HAP-1 (cell line): Measurements from ENCODE around the gene NOTCH1.
"Not testable (repeated sequence)": the region's sequence is repeated elsewhere in the genome, so short reads cannot be mapped to it uniquely, and the experiment has no call there.

Experiments
- DNase-seq, 2 experiments: peaks; one replicate each; pipeline ENCODE4 v3.0.0-alpha.2; 2016 to 2020; ENCODE audit warnings: low spot score in 2 of 2
- H3K27me3 ChIP-seq: fragments of 250-450 bp; sonication (Bioruptor Pico); 2 replicates; pipeline ENCODE4 v1.5.1; 2020; ENCODE audit warnings: low read depth, mild to moderate bottlenecking, moderate library complexity
- H3K36me3 ChIP-seq: fragments of 250-450 bp; sonication (Bioruptor Pico); replicated peaks from 2 replicates; pipeline ENCODE4 v1.5.1; 2020; ENCODE audit warnings: mild to moderate bottlenecking
- H3K4me1 ChIP-seq: fragments of 250-450 bp; sonication (Bioruptor Pico); 2 replicates; pipeline ENCODE4 v1.5.1; 2020; ENCODE audit warnings: mild to moderate bottlenecking
- H3K4me3 ChIP-seq: fragments of 250-450 bp; sonication (Bioruptor Pico); 2 replicates; pipeline ENCODE4 v1.5.1; 2020; ENCODE audit warnings: mild to moderate bottlenecking, moderate library complexity
- H3K9me3 ChIP-seq: fragments of 250-450 bp; sonication (Bioruptor Pico); 2 replicates; pipeline ENCODE4 v1.5.1; 2020; ENCODE audit warnings: mild to moderate bottlenecking, moderate library complexity
- in situ Hi-C: fragments of 300-500 bp; cut with MboI; formaldehyde crosslinking; loops from 3 replicates; pipeline ENCODE4 v1.14.3; 2020; ENCODE audit warnings: low sequenced_read_pairs, inconsistent platforms, mixed read lengths

The NOTCH1 gene

GRCh38 chr9:136564379-136564988 lies 18.6 kb upstream of the NOTCH1 start:
- H3K9me3 ChIP-seq = peaks cover 14% of the 10 kb centered on the region; the same call in 1 of the 2 replicates
- H3K36me3 ChIP-seq = no peaks in the 10 kb centered on the region
- in situ Hi-C loops = no loop called here
- no peaks in the 10 kb centered on the region for H3K27me3 ChIP-seq
- DNase-seq = no peak
- peaks cover 4% of the 10 kb centered on the region; the same call in 1 of the 2 replicates for H3K4me1 ChIP-seq
- no peak overlapping the region for H3K4me3 ChIP-seq

GRCh38 chr9:136563646-136564325 lies 17.9 kb upstream of the NOTCH1 start:
- no peak overlapping the region for H3K4me3 ChIP-seq
- no peak for DNase-seq
- H3K36me3 ChIP-seq = no peaks in the 10 kb centered on the region
- peaks cover 4% of the 10 kb centered on the region; the same call in 1 of the 2 replicates for H3K4me1 ChIP-seq
- H3K27me3 ChIP-seq = no peaks in the 10 kb centered on the region
- in situ Hi-C loops = no loop called here
- H3K9me3 ChIP-seq = peaks cover 20% of the 10 kb centered on the region; the same call in 1 of the 2 replicates

GRCh38 chr9:136562746-136563495 lies 17.1 kb upstream of the NOTCH1 start:
- no peak for DNase-seq
- Histone ChIP-seq H3K36me3 (no peaks in the 10 kb centered on the region), H3K4me3 (no peak overlapping the region), H3K27me3 (no peaks in the 10 kb centered on the region), H3K4me1 (peaks cover 4% of the 10 kb centered on the region; the same call in 1 of the 2 replicates), H3K9me3 (peaks cover 22% of the 10 kb centered on the region; the same call in 1 of the 2 replicates)
- in situ Hi-C loops = no loop called here

DNA sequence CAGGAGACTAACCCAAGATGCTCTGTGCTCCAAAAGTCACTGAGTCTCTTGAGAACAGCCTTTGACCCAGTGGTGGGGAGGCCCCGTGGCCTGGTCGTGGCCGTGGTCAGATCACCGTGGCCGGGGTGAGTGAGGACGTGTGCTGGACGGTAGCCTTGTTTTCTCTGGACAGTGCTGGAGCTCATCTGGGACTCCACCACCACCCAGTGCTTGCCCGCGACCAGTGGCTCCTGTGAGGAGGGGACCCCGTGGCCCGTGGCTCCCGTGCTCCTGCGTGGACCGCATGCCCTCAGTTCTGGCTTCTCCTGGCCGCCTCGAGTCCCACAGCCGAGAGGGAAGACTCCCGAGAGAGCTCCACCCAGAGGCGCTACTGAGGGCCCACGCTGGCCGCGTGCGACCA lies 15.9 kb upstream of the NOTCH1 start:
- in situ Hi-C loops = no loop called here
- H3K36me3 ChIP-seq = no peaks in the 10 kb centered on the region
- H3K9me3 ChIP-seq = peaks cover 22% of the 10 kb centered on the region; the same call in 1 of the 2 replicates
- no peak overlapping the region for H3K4me3 ChIP-seq
- H3K27me3 ChIP-seq = no peaks in the 10 kb centered on the region
- DNase-seq = no peak
- H3K4me1 ChIP-seq = no peaks in the 10 kb centered on the region

DNA sequence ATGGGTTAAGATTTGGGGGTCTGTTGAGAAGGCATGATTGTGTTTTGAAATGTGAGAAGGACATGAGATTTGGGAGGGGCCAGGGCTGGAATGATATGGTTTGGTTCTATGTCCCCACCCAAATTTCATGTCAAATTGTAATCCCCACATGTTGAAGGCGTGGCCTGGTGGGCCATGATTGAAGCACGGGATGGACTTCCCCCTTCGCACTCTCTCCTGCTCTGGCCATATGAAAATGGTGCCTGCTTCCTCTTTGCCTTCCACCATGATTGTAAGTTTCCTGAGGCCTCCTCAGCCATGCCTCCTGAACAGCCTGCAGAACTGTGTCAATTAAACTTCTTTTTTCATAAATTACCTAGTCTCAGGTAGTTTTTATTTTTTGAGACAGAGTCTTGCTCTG lies 14.7 kb upstream of the NOTCH1 start:
- peaks cover 22% of the 10 kb centered on the region; the same call in 1 of the 2 replicates for H3K9me3 ChIP-seq

DNA sequence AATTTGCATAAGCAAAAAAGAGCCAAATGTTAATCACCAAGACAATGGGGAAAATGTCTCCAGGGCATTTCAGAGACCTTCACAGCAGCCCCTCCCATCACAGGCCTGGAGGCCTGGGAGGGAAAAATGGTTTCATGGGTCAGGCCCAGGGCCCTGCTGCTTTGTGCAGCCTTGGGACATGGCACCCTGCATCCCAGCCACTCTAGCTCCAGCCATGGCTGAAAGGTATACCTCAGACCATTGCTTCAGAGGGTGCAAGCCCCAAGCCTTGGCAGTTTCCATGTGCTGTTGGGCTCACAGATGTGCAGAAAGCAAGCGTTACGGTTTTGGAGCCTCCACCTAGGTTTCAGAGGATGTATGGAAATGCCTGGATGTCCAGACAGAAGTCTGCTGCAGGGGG lies 13.5 kb upstream of the NOTCH1 start:
- H3K27me3 ChIP-seq, H3K4me3 ChIP-seq, H3K4me1 ChIP-seq, in situ Hi-C loops, DNase-seq, H3K36me3 ChIP-seq: not testable (repeated sequence)
- peaks cover 22% of the 10 kb centered on the region; the same call in 1 of the 2 replicates for H3K9me3 ChIP-seq

More for the DNA sequence above, 14.7 kb upstream of the NOTCH1 start:
- Histone ChIP-seq H3K27me3 (no peaks in the 10 kb centered on the region), H3K4me3 (no peak overlapping the region), H3K4me1 (no peaks in the 10 kb centered on the region), H3K36me3 (no peaks in the 10 kb centered on the region)
- in situ Hi-C loops = no loop called here
- no peak for DNase-seq

DNA sequence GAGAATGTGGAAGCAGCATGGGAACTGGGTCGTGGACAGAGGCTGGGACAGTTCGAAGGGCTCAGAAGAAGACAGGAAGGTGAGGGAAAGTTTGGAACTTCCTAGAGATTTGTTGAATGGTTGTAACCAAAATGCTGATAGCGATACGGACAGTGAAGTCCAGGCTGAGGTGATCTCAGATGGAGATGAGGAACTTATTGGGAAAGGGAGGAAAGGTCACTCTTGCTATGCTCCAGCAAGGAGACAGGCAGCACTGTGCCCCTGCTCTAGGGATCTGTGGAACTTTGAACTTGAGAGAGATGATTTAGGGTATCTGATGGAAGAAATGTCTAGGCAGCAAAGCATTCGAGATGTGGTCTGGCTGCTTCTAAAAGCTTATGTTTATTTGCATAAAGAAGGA lies 13.0 kb upstream of the NOTCH1 start:
- H3K4me3 ChIP-seq, H3K4me1 ChIP-seq, DNase-seq, H3K27me3 ChIP-seq, H3K36me3 ChIP-seq, in situ Hi-C loops: not testable (repeated sequence)
- H3K9me3 ChIP-seq = peaks cover 22% of the 10 kb centered on the region; the same call in 1 of the 2 replicates

- DNase-seq = no peak
- Histone ChIP-seq H3K9me3 (peaks cover 22% of the 10 kb centered on the region; the same call in 1 of the 2 replicates), H3K27me3 (no peaks in the 10 kb centered on the region), H3K36me3 (no peaks in the 10 kb centered on the region), H3K4me1 (no peaks in the 10 kb centered on the region), H3K4me3 (no peak overlapping the region)
- in situ Hi-C loops = no loop called here
Observed at GRCh38 chr9:136558373-136558772, 12.5 kb upstream of the NOTCH1 start.

- no peak for DNase-seq
- Histone ChIP-seq H3K9me3 (peaks cover 22% of the 10 kb centered on the region; the same call in 1 of the 2 replicates), H3K4me1 (no peaks in the 10 kb centered on the region), H3K4me3 (no peak overlapping the region), H3K27me3 (no peaks in the 10 kb centered on the region), H3K36me3 (no peaks in the 10 kb centered on the region)
- in situ Hi-C loops = no loop called here
Observed at GRCh38 chr9:136557036-136557435, 11.2 kb upstream of the NOTCH1 start.

DNA sequence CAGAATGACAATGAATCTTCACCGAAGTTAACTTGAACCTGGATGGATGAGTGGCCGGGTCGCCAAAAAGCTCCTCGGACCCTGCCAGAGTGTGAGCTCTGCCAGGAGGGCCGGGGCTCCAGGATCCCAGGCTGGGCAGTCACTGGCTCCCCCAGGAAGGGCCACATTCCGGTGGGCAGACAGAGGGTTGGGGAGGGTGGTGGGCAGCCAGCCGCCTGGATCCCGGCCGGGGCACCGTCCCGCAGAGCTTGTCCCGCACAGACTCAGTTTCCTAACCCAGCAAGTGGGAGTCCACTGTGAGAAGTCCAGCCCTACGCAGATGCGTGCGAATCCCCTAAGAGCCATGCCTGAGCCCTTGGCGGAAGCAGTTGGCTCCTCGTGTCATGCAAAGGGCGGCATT lies 10.3 kb upstream of the NOTCH1 start:
- Histone ChIP-seq H3K36me3 (no peaks in the 10 kb centered on the region), H3K4me3 (no peak overlapping the region), H3K9me3 (peaks cover 21% of the 10 kb centered on the region; the same call in 1 of the 2 replicates), H3K27me3 (no peaks in the 10 kb centered on the region), H3K4me1 (no peaks in the 10 kb centered on the region)
- DNase-seq = no peak
- in situ Hi-C loops = no loop called here

DNA sequence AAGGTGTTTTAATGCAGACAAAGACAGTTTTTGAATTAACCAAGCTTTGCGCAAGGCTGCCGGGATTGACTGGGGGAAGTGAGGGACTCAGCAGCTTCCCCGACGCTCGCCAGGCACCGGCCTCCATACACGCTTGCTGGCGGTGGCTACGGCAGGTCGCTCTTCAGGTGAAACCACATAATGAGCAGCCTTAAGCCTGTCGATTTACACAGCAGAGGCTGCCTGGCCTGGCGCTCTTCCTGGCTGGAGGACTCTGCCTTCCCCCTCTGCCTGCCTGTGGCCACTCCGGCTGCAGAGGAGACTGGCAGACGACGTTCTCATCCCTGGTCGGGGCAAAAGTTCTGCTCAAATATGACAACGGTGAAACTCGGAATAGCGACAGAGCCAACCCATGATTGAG lies 9.0 kb upstream of the NOTCH1 start:
- Histone ChIP-seq H3K4me3 (no peak overlapping the region), H3K27me3 (no peaks in the 10 kb centered on the region), H3K36me3 (no peaks in the 10 kb centered on the region), H3K9me3 (peaks cover 12% of the 10 kb centered on the region; the same call in 1 of the 2 replicates), H3K4me1 (no peaks in the 10 kb centered on the region)
- in situ Hi-C loops = no loop called here
- DNase-seq = no peak

- in situ Hi-C loops = no loop called here
- H3K36me3 ChIP-seq = no peaks in the 10 kb centered on the region
- 0 out of 2 replicates have a peak, but pooled peaks cover under 1% of the 10 kb centered on the region for H3K9me3 ChIP-seq
- no peak overlapping the region for H3K4me3 ChIP-seq
- H3K4me1 ChIP-seq = no peaks in the 10 kb centered on the region
- no peaks in the 10 kb centered on the region for H3K27me3 ChIP-seq
- no peak for DNase-seq
Observed at GRCh38 chr9:136553581-136553980, 7.7 kb upstream of the NOTCH1 start.

GRCh38 chr9:136552117-136552703 lies 6.4 kb upstream of the NOTCH1 start:
- in situ Hi-C loops = no loop called here
- no peak for DNase-seq
- H3K27me3 ChIP-seq = no peaks in the 10 kb centered on the region
- no peaks in the 10 kb centered on the region for H3K36me3 ChIP-seq
- H3K4me3 ChIP-seq = no peak overlapping the region
- no peaks in the 10 kb centered on the region for H3K9me3 ChIP-seq
- peaks cover under 1% of the 10 kb centered on the region for H3K4me1 ChIP-seq
